ENCODE measurements around the gene LTBR.
A peak's percentile ranks its signal among the peaks of the same experiment; 100 is the strongest.

DNA sequence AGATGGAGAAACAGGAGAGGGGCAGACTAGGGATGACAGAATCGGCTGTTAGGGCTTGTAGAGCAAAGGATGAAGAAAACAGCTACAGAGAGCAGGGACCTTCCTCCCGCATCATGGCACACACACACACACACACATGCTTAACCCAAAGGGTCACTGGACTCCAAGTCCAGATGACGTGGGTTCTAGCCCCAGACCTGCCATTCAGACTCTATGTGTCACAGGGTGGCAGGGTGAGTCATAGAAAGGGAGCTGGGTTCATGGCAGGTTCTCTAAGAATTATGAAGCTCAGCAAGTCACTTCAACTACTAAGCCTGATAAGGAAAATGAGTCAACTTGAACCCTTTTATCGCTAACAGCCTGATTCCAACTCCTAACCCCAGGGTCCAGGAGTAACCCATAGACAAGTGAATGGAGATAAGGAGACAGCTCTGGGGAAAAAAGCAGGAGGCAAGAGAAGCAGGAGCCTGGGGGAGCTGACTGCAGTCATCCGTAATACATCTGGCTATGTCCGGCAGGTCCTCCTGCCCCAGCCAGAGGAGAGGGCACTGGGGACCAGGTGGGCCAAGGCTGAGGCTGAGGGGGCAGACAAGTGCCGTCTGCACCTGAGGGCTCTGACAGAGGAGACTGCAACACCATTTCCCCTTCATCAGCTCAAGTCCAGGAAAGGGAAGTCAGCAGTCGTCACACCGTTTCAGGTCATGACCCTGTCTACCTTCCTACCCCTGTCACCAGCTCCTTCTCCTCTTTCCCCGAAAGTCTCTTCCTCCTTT is 38.5 kb upstream of the LTBR start:
- TF ChIP-seq ZNF2 (tag by site-specific recombination; IDR thresholded peaks at IDR 0.05) (no peak), ZNF558 (tag by site-specific recombination; IDR thresholded peaks at IDR 0.05) (no peak), ZFHX2 (tag by site-specific recombination; conservative IDR thresholded peaks at IDR 0.05) (no peak), YY1 (tag by site-specific recombination; IDR thresholded peaks at IDR 0.05) (no peak), ZNF785 (tag by site-specific recombination; IDR thresholded peaks at IDR 0.05) (no peak), TCF7L2 (IDR thresholded peaks at IDR 0.05; ENCODE audit: borderline replicate concordance, low read depth, low read length) (no peak), ZNF600 (tag by site-specific recombination; IDR thresholded peaks at IDR 0.05) (0 out of 2 replicates have a peak, but pooled peaks have one; percentile 19), ZNF391 (tag by site-specific recombination; IDR thresholded peaks at IDR 0.05; ENCODE audit: borderline replicate concordance, low read depth) (no peak), ZNF138 (tag by site-specific recombination; IDR thresholded peaks at IDR 0.05; ENCODE audit: borderline replicate concordance) (no peak), ZEB2 (tag by site-specific recombination; IDR thresholded peaks at IDR 0.05) (0 out of 2 replicates have a peak, but pooled peaks have one; percentile 31)
- TF ChIP-seq, protein P1, sequence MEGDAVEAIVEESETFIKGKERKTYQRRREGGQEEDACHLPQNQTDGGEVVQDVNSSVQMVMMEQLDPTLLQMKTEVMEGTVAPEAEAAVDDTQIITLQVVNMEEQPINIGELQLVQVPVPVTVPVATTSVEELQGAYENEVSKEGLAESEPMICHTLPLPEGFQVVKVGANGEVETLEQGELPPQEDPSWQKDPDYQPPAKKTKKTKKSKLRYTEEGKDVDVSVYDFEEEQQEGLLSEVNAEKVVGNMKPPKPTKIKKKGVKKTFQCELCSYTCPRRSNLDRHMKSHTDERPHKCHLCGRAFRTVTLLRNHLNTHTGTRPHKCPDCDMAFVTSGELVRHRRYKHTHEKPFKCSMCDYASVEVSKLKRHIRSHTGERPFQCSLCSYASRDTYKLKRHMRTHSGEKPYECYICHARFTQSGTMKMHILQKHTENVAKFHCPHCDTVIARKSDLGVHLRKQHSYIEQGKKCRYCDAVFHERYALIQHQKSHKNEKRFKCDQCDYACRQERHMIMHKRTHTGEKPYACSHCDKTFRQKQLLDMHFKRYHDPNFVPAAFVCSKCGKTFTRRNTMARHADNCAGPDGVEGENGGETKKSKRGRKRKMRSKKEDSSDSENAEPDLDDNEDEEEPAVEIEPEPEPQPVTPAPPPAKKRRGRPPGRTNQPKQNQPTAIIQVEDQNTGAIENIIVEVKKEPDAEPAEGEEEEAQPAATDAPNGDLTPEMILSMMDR (tag by site-specific recombination; IDR thresholded peaks at IDR 0.05), result no peak
- TF ChIP-seq, protein P2, sequence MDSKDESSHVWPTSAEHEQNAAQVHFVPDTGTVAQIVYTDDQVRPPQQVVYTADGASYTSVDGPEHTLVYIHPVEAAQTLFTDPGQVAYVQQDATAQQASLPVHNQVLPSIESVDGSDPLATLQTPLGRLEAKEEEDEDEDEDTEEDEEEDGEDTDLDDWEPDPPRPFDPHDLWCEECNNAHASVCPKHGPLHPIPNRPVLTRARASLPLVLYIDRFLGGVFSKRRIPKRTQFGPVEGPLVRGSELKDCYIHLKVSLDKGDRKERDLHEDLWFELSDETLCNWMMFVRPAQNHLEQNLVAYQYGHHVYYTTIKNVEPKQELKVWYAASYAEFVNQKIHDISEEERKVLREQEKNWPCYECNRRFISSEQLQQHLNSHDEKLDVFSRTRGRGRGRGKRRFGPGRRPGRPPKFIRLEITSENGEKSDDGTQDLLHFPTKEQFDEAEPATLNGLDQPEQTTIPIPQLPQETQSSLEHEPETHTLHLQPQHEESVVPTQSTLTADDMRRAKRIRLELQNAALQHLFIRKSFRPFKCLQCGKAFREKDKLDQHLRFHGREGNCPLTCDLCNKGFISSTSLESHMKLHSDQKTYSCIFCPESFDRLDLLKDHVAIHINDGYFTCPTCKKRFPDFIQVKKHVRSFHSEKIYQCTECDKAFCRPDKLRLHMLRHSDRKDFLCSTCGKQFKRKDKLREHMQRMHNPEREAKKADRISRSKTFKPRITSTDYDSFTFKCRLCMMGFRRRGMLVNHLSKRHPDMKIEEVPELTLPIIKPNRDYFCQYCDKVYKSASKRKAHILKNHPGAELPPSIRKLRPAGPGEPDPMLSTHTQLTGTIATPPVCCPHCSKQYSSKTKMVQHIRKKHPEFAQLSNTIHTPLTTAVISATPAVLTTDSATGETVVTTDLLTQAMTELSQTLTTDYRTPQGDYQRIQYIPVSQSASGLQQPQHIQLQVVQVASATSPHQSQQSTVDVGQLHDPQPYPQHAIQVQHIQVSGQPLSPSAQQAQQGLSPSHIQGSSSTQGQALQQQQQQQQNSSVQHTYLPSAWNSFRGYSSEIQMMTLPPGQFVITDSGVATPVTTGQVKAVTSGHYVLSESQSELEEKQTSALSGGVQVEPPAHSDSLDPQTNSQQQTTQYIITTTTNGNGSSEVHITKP (tag by site-specific recombination; IDR thresholded peaks at IDR 0.05), result no peak
- TF ChIP-seq, protein P3, sequence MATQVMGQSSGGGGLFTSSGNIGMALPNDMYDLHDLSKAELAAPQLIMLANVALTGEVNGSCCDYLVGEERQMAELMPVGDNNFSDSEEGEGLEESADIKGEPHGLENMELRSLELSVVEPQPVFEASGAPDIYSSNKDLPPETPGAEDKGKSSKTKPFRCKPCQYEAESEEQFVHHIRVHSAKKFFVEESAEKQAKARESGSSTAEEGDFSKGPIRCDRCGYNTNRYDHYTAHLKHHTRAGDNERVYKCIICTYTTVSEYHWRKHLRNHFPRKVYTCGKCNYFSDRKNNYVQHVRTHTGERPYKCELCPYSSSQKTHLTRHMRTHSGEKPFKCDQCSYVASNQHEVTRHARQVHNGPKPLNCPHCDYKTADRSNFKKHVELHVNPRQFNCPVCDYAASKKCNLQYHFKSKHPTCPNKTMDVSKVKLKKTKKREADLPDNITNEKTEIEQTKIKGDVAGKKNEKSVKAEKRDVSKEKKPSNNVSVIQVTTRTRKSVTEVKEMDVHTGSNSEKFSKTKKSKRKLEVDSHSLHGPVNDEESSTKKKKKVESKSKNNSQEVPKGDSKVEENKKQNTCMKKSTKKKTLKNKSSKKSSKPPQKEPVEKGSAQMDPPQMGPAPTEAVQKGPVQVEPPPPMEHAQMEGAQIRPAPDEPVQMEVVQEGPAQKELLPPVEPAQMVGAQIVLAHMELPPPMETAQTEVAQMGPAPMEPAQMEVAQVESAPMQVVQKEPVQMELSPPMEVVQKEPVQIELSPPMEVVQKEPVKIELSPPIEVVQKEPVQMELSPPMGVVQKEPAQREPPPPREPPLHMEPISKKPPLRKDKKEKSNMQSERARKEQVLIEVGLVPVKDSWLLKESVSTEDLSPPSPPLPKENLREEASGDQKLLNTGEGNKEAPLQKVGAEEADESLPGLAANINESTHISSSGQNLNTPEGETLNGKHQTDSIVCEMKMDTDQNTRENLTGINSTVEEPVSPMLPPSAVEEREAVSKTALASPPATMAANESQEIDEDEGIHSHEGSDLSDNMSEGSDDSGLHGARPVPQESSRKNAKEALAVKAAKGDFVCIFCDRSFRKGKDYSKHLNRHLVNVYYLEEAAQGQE (tag by site-specific recombination; IDR thresholded peaks at IDR 0.05), result no peak
- TF ChIP-seq, protein P4, sequence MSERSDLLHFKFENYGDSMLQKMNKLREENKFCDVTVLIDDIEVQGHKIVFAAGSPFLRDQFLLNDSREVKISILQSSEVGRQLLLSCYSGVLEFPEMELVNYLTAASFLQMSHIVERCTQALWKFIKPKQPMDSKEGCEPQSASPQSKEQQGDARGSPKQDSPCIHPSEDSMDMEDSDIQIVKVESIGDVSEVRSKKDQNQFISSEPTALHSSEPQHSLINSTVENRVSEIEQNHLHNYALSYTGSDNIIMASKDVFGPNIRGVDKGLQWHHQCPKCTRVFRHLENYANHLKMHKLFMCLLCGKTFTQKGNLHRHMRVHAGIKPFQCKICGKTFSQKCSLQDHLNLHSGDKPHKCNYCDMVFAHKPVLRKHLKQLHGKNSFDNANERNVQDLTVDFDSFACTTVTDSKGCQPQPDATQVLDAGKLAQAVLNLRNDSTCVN (tag by site-specific recombination; optimal IDR thresholded peaks at IDR 0.05), result no peak
